ENCODE results near the gene MTM1.

The MTM1 gene

GRCh38 chrX:150664290-150664689, 95.9 kb downstream of the MTM1 start:
- peak; percentile 10 for DNase-seq (ENCODE audit: low spot score)

- DNase-seq (ENCODE audit: low spot score): no peak
Measured at GRCh38 chrX:150676221-150676620, 107.8 kb downstream of the MTM1 start.

- peak; percentile 28 for DNase-seq (ENCODE audit: low spot score)
Measured at GRCh38 chrX:150680974-150681373, 112.6 kb downstream of the MTM1 start.

- no peak for DNase-seq (ENCODE audit: low spot score)
Measured at GRCh38 chrX:150683112-150683511, 114.7 kb downstream of the MTM1 start.

GRCh38 chrX:150683536-150684146, 115.2 kb downstream of the MTM1 start:
- peak; percentile 30 for DNase-seq (ENCODE audit: low spot score)

- peak; percentile 33 for DNase-seq (ENCODE audit: low spot score)
Measured at GRCh38 chrX:150688911-150689451, 120.6 kb downstream of the MTM1 start.

GRCh38 chrX:150690126-150690525, 121.7 kb downstream of the MTM1 start:
- no peak for DNase-seq (ENCODE audit: low spot score)

- DNase-seq (ENCODE audit: low spot score): no peak
Measured at GRCh38 chrX:150692296-150692695, 123.9 kb downstream of the MTM1 start.

GRCh38 chrX:150692831-150693724, 124.7 kb downstream of the MTM1 start, which contains the start of gene MTMR1:
Gene MTMR1 (plus strand): TSS chrX:150693396. CDS start chrX:150693531, 135 bp downstream.
- peak; percentile 64 for DNase-seq (ENCODE audit: low spot score)

- peak; percentile 77 for DNase-seq (ENCODE audit: low spot score)
Measured at GRCh38 chrX:150693725-150694574, 125.5 kb downstream of the MTM1 start.

GRCh38 chrX:150694738-150695410, 126.5 kb downstream of the MTM1 start:
- DNase-seq (ENCODE audit: low spot score): no peak

GRCh38 chrX:150696331-150696730, 127.9 kb downstream of the MTM1 start:
- DNase-seq (ENCODE audit: low spot score): no peak

GRCh38 chrX:150696866-150697265, 128.4 kb downstream of the MTM1 start:
- no peak for DNase-seq (ENCODE audit: low spot score)

GRCh38 chrX:150697641-150698040, 129.2 kb downstream of the MTM1 start:
- DNase-seq (ENCODE audit: low spot score): no peak

- DNase-seq (ENCODE audit: low spot score): no peak
Measured at GRCh38 chrX:150698981-150699380, 130.6 kb downstream of the MTM1 start.

GRCh38 chrX:150700107-150700506, 131.7 kb downstream of the MTM1 start:
- DNase-seq (ENCODE audit: low spot score): no peak

- DNase-seq (ENCODE audit: low spot score): no peak
Measured at GRCh38 chrX:150701377-150701776, 133.0 kb downstream of the MTM1 start.

GRCh38 chrX:150702966-150703694, 134.7 kb downstream of the MTM1 start:
- DNase-seq (ENCODE audit: low spot score): no peak

- DNase-seq (ENCODE audit: low spot score): no peak
Measured at GRCh38 chrX:150703695-150703974, 135.2 kb downstream of the MTM1 start.

GRCh38 chrX:150704030-150704613, 135.7 kb downstream of the MTM1 start:
- no peak for DNase-seq (ENCODE audit: low spot score)

- DNase-seq (ENCODE audit: low spot score): no peak
Measured at GRCh38 chrX:150712619-150713018, 144.2 kb downstream of the MTM1 start.

All from iPS-NIHi11 (cell line).